Ectodermal cell (in vitro differentiated cells): ENCODE measurements around the gene TEAD1.

Source experiments
- H3K27ac ChIP-seq: 2 replicates; pipeline ENCODE4 v1.7.0; 2013; ENCODE audit warnings: mild to moderate bottlenecking, low read depth, low read length; ENCODE audit not compliant: insufficient read depth, poor library complexity, severe bottlenecking
- H3K27me3 ChIP-seq: 2 replicates; pipeline ENCODE4 v1.7.0; 2013; ENCODE audit warnings: mild to moderate bottlenecking, low read length; ENCODE audit not compliant: insufficient read depth, control insufficient read depth, poor library complexity, severe bottlenecking
- H3K36me3 ChIP-seq: one replicate; pipeline ENCODE4 v1.7.0; 2013; ENCODE audit warnings: low read length; ENCODE audit not compliant: control insufficient read depth, insufficient read depth
- H3K4me1 ChIP-seq: one replicate; pipeline ENCODE4 v1.7.0; 2013; ENCODE audit warnings: low read length; ENCODE audit not compliant: control insufficient read depth, insufficient read depth
- H3K4me3 ChIP-seq: 2 replicates; pipeline ENCODE4 v1.7.0; 2013; ENCODE audit warnings: low read depth, low read length, control low read depth; ENCODE audit not compliant: insufficient read depth
- H3K9me3 ChIP-seq: 2 replicates; pipeline ENCODE4 v1.7.0; 2013; ENCODE audit warnings: mild to moderate bottlenecking, low read length, moderate library complexity; ENCODE audit not compliant: control insufficient read depth
- WGBS, 2 experiments: methylation state at CpG; one replicate each; pipeline ENCODE4 v1.1.7; 2013; ENCODE audit warnings: missing lambda C conversion rate in 2 of 2; 5-methylcytosine and 5-hydroxymethylcytosine counted together

The TEAD1 gene

GRCh38 chr11:12705874-12706273 lies 31.7 kb downstream of the TEAD1 start:
- H3K9me3 ChIP-seq: no peaks in the 10 kb centered on the region
- no peaks in the 10 kb centered on the region for H3K27me3 ChIP-seq
- H3K27ac ChIP-seq: no peak overlapping the region
- WGBS, 2 experiments: 94 to 100% methylated on average over 2 to 3 of the region's 3 CpGs
- H3K4me1 ChIP-seq: peaks cover 17% of the 10 kb centered on the region
- no peaks in the 10 kb centered on the region for H3K36me3 ChIP-seq
- H3K4me3 ChIP-seq: no peak overlapping the region

DNA sequence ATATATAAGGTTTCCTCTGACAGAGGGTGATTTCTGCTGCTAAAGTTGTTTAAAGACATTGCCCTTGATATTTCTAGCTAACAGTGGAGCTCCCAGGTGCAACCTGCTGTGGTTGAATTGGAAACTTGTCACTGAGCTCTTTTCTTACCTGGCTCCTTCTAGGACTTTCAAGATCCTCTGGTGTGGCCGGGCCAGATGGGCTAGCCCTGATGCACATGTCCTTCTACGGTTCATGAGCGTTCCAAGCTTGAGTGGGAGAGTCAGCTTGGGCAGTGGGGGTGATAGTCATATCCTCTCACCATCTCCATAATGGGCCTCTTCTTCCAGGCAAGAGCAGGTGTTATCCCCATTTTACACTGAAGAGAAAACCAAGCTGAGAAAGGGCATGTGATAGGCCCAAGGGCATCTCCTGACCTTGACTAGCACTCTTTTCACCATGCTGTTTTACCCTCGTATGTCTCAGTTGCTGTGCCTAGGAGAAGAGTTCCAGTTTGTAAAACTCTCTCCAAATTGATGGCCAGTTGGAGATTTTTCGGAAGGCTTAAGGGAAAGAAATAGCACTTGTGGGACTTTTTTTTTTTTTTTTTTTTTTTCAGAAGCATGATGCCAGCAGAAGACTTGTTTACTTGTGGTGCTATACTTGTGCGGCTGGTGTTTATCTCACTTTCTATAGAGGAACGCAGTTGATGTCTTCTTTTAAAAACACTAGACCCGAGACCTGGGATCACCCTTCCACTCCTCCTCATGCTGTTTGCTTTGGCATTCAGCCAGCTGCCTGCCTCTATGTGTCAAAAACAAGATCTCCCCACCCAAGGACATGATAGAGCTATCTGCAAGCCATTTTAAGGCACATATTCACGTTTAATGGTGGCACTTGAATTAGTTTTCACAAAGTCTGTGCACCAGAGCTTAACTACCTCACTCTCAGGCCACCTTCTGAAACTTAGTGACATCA lies 32.6 kb downstream of the TEAD1 start:
- H3K27ac ChIP-seq: no peak overlapping the region
- H3K4me3 ChIP-seq: no peak overlapping the region
- WGBS, 2 experiments: 88 to 91% methylated on average over 9 of the region's 9 CpGs
- no peaks in the 10 kb centered on the region for H3K9me3 ChIP-seq
- no peaks in the 10 kb centered on the region for H3K27me3 ChIP-seq
- no peaks in the 10 kb centered on the region for H3K36me3 ChIP-seq
- H3K4me1 ChIP-seq: peaks cover 9% of the 10 kb centered on the region

GRCh38 chr11:12707500-12707880 lies 33.3 kb downstream of the TEAD1 start:
- no peak overlapping the region for H3K4me3 ChIP-seq
- no peaks in the 10 kb centered on the region for H3K9me3 ChIP-seq
- H3K27ac ChIP-seq: no peak overlapping the region
- peaks cover 9% of the 10 kb centered on the region for H3K4me1 ChIP-seq
- H3K36me3 ChIP-seq: no peaks in the 10 kb centered on the region
- no peaks in the 10 kb centered on the region for H3K27me3 ChIP-seq

DNA sequence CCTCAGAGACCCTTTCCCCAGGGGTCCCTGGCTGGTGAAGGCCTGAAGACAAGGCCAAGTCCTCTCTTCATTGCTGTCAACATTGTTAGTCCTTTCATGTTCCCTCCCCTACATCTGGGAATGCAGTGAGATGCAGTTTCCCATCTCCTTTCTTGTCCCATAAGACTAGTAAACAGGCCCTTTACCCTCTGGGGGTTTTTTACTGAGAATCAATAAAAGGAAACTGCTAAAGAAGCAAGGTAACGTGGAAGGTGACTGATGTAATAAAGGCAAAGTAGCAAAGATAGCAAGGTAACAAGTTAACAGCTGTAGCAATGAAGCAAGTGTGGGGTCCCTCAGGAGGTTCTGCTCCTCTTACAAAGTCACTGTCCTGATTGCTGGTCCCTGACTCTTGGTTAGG lies 37.3 kb downstream of the TEAD1 start:
- 88 to 93% methylated on average over 1 of the region's 1 CpG for WGBS, 2 experiments
- H3K4me3 ChIP-seq: no peak overlapping the region
- peaks cover 26% of the 10 kb centered on the region for H3K4me1 ChIP-seq
- H3K27ac ChIP-seq: no peak overlapping the region
- H3K9me3 ChIP-seq: no peaks in the 10 kb centered on the region
- H3K36me3 ChIP-seq: no peaks in the 10 kb centered on the region
- H3K27me3 ChIP-seq: no peaks in the 10 kb centered on the region

DNA sequence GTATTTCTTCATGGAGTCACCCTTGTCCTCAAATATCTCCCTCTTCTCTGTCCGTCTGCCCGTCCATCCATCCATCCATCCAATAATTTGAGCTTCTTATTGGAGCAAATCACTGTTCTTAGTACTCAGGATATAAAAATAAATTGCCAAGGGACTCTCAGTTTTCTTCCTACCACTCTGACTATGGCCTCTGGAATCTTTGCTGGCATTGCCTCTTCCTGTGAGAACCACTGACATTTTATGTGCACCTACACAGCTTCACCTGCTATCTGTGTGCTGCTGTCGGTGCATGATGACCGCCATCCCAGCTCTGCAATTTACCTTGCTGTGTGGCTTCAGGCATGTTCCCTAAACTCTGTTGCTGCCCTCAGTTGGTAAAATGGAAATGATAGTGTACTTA lies 37.9 kb downstream of the TEAD1 start:
- Histone ChIP-seq H3K9me3 (no peaks in the 10 kb centered on the region), H3K27me3 (no peaks in the 10 kb centered on the region), H3K4me1 (peaks cover 23% of the 10 kb centered on the region), H3K4me3 (no peak overlapping the region), H3K27ac (no peak overlapping the region), H3K36me3 (no peaks in the 10 kb centered on the region)
- WGBS, 2 experiments: 93 to 95% methylated on average over 4 of the region's 4 CpGs

GRCh38 chr11:12715131-12715530 lies 40.9 kb downstream of the TEAD1 start:
- Histone ChIP-seq H3K4me3 (no peak overlapping the region), H3K27ac (no peak overlapping the region), H3K9me3 (no peaks in the 10 kb centered on the region), H3K27me3 (no peaks in the 10 kb centered on the region), H3K36me3 (no peaks in the 10 kb centered on the region), H3K4me1 (peaks cover 30% of the 10 kb centered on the region)
- WGBS, 2 experiments: 87 to 92% methylated on average over 4 of the region's 4 CpGs

DNA sequence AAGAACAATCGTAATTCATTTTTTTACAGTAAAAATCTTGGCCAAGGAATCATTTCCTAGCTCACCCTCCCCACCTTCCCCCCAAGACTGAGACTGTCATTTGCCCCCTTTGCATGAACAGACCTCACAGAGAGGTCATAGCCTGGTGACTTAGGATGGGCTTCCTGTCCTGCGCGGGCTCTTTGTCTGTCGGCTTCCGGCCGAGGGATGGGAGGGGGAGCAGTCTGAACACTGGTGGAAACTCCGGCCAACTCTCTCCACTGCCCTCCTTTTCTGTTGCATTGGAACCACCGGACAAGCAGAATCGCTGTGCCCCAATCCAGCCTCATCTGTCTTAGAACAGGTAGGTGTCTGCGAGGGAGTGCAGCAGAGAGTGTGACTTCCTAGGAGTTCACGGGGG lies 41.7 kb downstream of the TEAD1 start:
- 81 to 82% methylated on average over 11 of the region's 11 CpGs for WGBS, 2 experiments

GRCh38 chr11:12716816-12717215 lies 42.6 kb downstream of the TEAD1 start:
- H3K9me3 ChIP-seq: no peaks in the 10 kb centered on the region
- peaks cover 43% of the 10 kb centered on the region for H3K4me1 ChIP-seq
- no peak overlapping the region for H3K4me3 ChIP-seq
- WGBS, 2 experiments: 91% methylated on average over 6 of the region's 6 CpGs
- no peak overlapping the region for H3K27ac ChIP-seq
- no peaks in the 10 kb centered on the region for H3K36me3 ChIP-seq
- no peaks in the 10 kb centered on the region for H3K27me3 ChIP-seq

More for the DNA sequence above, 41.7 kb downstream of the TEAD1 start:
- no peaks in the 10 kb centered on the region for H3K9me3 ChIP-seq
- H3K4me3 ChIP-seq: no peak overlapping the region
- no peaks in the 10 kb centered on the region for H3K36me3 ChIP-seq
- peaks cover 35% of the 10 kb centered on the region for H3K4me1 ChIP-seq
- H3K27ac ChIP-seq: no peak overlapping the region
- H3K27me3 ChIP-seq: no peaks in the 10 kb centered on the region

- H3K4me3 ChIP-seq: no peak overlapping the region
- WGBS, 2 experiments: 89 to 90% methylated on average over 5 of the region's 5 CpGs
- H3K9me3 ChIP-seq: no peaks in the 10 kb centered on the region
- H3K27ac ChIP-seq: no peak overlapping the region
- no peaks in the 10 kb centered on the region for H3K27me3 ChIP-seq
- H3K36me3 ChIP-seq: no peaks in the 10 kb centered on the region
- H3K4me1 ChIP-seq: peaks cover 54% of the 10 kb centered on the region
Measured at GRCh38 chr11:12717851-12718291, 43.6 kb downstream of the TEAD1 start.

- H3K27me3 ChIP-seq: no peaks in the 10 kb centered on the region
- WGBS, 2 experiments: 39 to 54% methylated on average over 3 to 4 of the region's 4 CpGs
- no peaks in the 10 kb centered on the region for H3K36me3 ChIP-seq
- H3K9me3 ChIP-seq: no peaks in the 10 kb centered on the region
- no peak overlapping the region for H3K27ac ChIP-seq
- no peak overlapping the region for H3K4me3 ChIP-seq
- H3K4me1 ChIP-seq: peaks cover 61% of the 10 kb centered on the region
Measured at GRCh38 chr11:12719221-12719620, 45.0 kb downstream of the TEAD1 start.
